Heart right ventricle (tissue), 16 donors: Measurements from ENCODE around the gene CSNK1D. TPM values are rescaled to one million over a fixed set of nuclear protein-coding genes. Genes with fewer than 3 reads are reported as not detected.
A peak's percentile ranks its signal among the peaks of the same experiment; 100 is the strongest.

ENCODE experiments used
- ATAC-seq, 8 donors: fragments of 200-7000 bp; cut with Tn5 transposase; one replicate each; pipeline ENCODE4 v1.9.1; 2020; ENCODE audit warnings: mild to moderate bottlenecking in 8 of 8, moderate library complexity in 8 of 8, moderate number of reproducible peaks in 1 of 8
- DNase-seq, 2 donors: peaks; one replicate each; pipeline ENCODE4 v3.0.0-alpha.2; 2020
- H3K27ac ChIP-seq, 10 donors: fragments of 200-600 bp; sonication (generic) in 2 of 10; one replicate each; pipeline versions ENCODE4 v1.5.0 to v1.8.0; 2020 to 2022; ENCODE audit warnings: mild to moderate bottlenecking in 3 of 10
- H3K27me3 ChIP-seq, 7 donors: fragments of 200-600 bp; one replicate each; pipeline ENCODE4 v1.8.0; 2021 to 2022; ENCODE audit warnings: mild to moderate bottlenecking in 2 of 7
- H3K36me3 ChIP-seq, 9 donors: fragments of 200-600 bp; sonication (generic) in 1 of 9; one replicate each; pipeline versions ENCODE4 v1.5.0 to v1.8.0; 2020 to 2022; ENCODE audit warnings: mild to moderate bottlenecking in 2 of 9
- H3K4me1 ChIP-seq, 9 donors: fragments of 200-600 bp; sonication (generic) in 1 of 9; one replicate each; pipeline versions ENCODE4 v1.5.0 to v1.8.0; 2020 to 2022; ENCODE audit warnings: mild to moderate bottlenecking in 4 of 9
- H3K4me3 ChIP-seq, 10 donors: fragments of 200-600 bp; sonication (generic) in 2 of 10; one replicate each; pipeline versions ENCODE4 v1.5.0 to v1.8.0; 2020 to 2022; ENCODE audit warnings: mild to moderate bottlenecking in 7 of 10, moderate library complexity in 2 of 10
- H3K9me3 ChIP-seq, 11 donors: fragments of 200-600 bp in 10 of 11; sonication (generic) in 2 of 11; one replicate each; pipeline versions ENCODE4 v1.5.0 to v1.8.0; 2013 to 2022; ENCODE audit warnings: mild to moderate bottlenecking in 2 of 11, control low read depth in 1 of 11, moderate library complexity in 1 of 11
- WGBS, 2 donors: extraction: QIAGEN DNeasy Blood & Tissue Kit; methylation state at CpG; one replicate each; pipeline ENCODE4 v1.1.7; 2013; ENCODE audit warnings: inconsistent platforms in 1 of 2; 5-methylcytosine and 5-hydroxymethylcytosine counted together
- intact Hi-C, 10 donors: fragments of 100-400 bp; cut with DNase I; formaldehyde crosslinking; loops; one replicate each; pipeline versions ENCODE4 v1.11.1 to v1.14.2; 2022
- polyA plus RNA-seq, 2 donors: library from polyadenylated mRNA; stranded (reverse); fragments of 200-250 nt; gene quantifications; one replicate each; pipeline ENCODE4 v1.2.3, GENCODE V29; 2013
- total RNA-seq, 10 donors: library from RNA; stranded (reverse); fragmentation: NEBNext Ultra II Directional in 3 of 10; extraction: Animal tissue kit (Norgen Biotek cat#: 25700) in 3 of 10; gene quantifications; one replicate each; pipeline versions ENCODE4 v1.2.1 to v1.2.4, GENCODE V29; 2021 to 2023
- TF ChIP-seq, protein P1 (sequence below), 9 donors: fragments of 200-600 bp; sonication (generic) in 2 of 9; IDR thresholded peaks; one replicate each; pipeline versions ENCODE4 v1.5.0 to v1.8.0; 2021 to 2022; ENCODE audit warnings: antibody characterized with exemption in 9 of 9, mild to moderate bottlenecking in 5 of 9, moderate library complexity in 1 of 9
- donor health status: Arrhythmogenic right ventricular cardiomyopathy.
- donor health status: ischemic (EF 13 %, LVEDD 7.1; RV severe dilation, severe dysfunction).
- donor health status: healthy with polysubstance abuse.
- donor health status: DM: no; HTN: yes; CAD: no.
- donor health status: DM: no; HTN: no; CAD: no.
- donor health status: ischemic (EF 25% LVEDD 6.9; RV normal size, moderate dysfunction).
- donor health status: ischemic (EF 25% LVEDD 5.7; RV mildly dilated, moderate dysfunction).
- donor health status: healthy.
- donor health status: DM: yes; HTN: yes; CAD: no.
- donor health status: Ischemic cardiomyopathy.
- donor health status: ischemic (EF 35%, LVEDD 5.7; RV mildly dilated, moderate dysfunction).
- donor health status: nonischemic (EF 11% LVEDD 7.7; RV severe dilation, severe dysfunction).
- donor health status: DM: yes; HTN: yes; CAD: no.
- donor health status: PGD.
- donor health status: ischemic (EF 29% LVEDD 5.4; RV normal size, mild dysfunction).
- donor health status: nonischemic (EF 23%, LVEDD 6.1; RV moderate dilation, normal function).

Gene CSNK1D
- total and polyA plus RNA-seq, 12 donors: 54.4 to 72.7 (median 66.8) TPM

DNA sequence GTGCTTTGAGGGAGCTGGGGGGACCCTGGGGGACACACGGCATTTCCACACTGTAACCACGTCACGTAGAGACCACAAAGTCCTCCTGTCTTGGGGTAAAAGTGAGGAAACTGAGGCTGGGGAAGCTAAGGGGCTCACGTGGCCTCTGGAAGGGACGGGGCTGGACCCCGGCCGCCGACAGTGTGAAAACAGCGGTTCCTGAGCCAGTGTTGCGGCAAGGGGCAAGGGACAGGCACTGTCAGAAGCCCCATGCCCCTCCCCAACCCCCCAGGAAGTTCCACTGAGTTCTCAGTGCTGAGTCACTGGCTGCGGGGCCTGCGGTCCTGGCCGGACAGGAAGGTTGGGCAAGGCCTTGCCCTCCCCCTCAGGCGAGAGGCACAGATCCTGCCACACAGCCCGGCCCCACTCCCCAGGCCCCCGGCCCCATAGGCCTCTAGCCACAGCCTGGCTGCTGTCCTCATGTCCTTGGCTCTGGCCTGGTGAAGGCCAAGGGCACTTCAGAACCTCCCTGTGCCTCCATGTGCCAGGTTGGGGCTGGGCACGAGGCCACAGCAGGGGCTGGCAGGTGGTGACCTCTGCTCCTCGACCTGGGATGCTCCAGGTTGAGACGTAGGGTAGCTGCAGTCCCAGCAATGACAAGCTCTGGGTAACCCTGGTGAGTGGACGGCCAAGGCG, 55.8 kb downstream of the CSNK1D start:
- intact Hi-C loops: no loop called here
- Histone ChIP-seq H3K27me3 (no peaks in the 10 kb centered on the region), H3K4me1 (peaks cover 7 to 64% (median 24%) of the 10 kb centered on the region in 9 donors), H3K27ac (peak overlapping the region in 7 of 10 donors; percentile 36 to 96 (median 77)), H3K36me3 (no peaks in the 10 kb centered on the region), H3K4me3 (peak overlapping the region in 1 of 10 donors; percentile 28), H3K9me3 (no peaks in the 10 kb centered on the region)
- WGBS, 2 donors: 74 to 77% methylated on average over 21 of the region's 21 CpGs
- ATAC-seq: peak in 7 of 8 donors; percentile 9 to 50 (median 38)
- TF ChIP-seq, protein P1, sequence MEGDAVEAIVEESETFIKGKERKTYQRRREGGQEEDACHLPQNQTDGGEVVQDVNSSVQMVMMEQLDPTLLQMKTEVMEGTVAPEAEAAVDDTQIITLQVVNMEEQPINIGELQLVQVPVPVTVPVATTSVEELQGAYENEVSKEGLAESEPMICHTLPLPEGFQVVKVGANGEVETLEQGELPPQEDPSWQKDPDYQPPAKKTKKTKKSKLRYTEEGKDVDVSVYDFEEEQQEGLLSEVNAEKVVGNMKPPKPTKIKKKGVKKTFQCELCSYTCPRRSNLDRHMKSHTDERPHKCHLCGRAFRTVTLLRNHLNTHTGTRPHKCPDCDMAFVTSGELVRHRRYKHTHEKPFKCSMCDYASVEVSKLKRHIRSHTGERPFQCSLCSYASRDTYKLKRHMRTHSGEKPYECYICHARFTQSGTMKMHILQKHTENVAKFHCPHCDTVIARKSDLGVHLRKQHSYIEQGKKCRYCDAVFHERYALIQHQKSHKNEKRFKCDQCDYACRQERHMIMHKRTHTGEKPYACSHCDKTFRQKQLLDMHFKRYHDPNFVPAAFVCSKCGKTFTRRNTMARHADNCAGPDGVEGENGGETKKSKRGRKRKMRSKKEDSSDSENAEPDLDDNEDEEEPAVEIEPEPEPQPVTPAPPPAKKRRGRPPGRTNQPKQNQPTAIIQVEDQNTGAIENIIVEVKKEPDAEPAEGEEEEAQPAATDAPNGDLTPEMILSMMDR (IDR thresholded peaks at IDR 0.05): no peak
- DNase-seq: peak; percentile 51 to 59

DNA sequence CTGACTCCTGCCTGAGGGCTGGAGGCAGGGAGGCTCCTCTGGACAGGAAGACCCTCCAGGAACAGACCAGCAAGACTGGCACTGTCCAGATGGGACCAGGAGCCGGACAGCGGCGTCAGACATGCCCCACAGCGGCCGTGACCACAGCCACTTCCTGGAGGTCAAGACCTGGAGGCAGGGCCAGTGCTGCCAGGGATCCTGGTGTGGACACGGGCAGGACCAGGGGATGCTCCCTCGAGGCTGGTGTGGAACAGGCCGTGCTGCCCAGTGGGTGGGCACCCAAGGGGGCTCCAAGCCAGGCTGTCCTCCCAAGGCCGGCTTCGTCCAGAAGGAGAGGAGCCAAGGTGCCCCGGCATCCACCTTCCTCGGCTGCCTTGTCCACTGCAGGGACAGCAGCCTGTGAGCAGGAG, 56.4 kb downstream of the CSNK1D start:
- peak overlapping the region in 1 of 10 donors; percentile 28 for H3K4me3 ChIP-seq
- DNase-seq (peak in 1 of 2 donors; percentile 24), ATAC-seq (peak in 4 of 8 donors; percentile 6 to 21 (median 18))
- no peaks in the 10 kb centered on the region for H3K9me3 ChIP-seq
- TF ChIP-seq, protein P1 (IDR thresholded peaks at IDR 0.05): no peak
- H3K4me1 ChIP-seq: peaks cover 7 to 65% (median 24%) of the 10 kb centered on the region in 9 donors
- intact Hi-C loops: no loop called here
- peak overlapping the region in 9 of 10 donors; percentile 11 to 96 (median 74) for H3K27ac ChIP-seq
- H3K36me3 ChIP-seq: no peaks in the 10 kb centered on the region
- no peaks in the 10 kb centered on the region for H3K27me3 ChIP-seq
- WGBS, 2 donors: 68 to 76% methylated on average over 12 of the region's 12 CpGs

DNA sequence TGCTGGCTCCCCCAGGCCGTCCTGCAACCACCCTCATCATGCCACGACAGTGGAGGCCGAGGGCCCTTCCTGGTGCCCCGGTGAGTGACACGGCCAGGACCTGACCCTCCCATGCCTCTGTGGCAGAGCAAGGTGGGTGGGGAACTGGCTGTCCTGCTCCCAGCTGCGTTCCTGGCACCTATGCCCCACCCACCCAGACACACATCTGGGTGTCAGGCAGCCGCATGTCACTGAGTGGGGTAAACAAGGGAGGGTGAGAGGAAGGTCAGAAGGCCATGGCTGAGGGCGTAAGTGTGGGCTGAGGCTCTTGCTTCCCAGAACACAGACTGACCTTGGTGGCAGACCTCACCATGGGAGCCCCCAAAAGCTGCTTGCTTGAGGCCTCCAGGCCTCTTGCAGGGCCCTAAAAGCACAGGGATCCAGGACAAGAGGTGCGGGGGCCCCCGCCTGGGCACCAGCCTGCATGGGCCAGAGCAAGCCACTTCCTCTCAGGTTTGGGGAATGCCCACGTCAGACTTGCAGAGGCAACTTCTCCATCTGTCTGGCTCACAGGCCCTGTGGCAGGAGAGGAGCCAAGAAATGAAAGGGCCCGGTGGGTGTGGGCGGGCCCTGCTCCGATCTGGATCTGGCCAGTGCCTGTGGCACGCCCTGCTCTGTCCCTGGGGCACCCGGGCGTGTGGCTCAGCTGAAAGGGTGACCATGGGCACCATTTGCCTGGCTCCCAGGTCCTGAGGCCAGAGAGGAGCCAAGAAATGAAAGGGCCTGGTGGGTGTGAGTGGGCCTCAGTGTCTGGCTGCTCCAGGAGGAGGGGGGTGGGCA, 57.0 kb downstream of the CSNK1D start:
- H3K4me1 ChIP-seq: peaks cover 11 to 72% (median 30%) of the 10 kb centered on the region in 9 donors
- intact Hi-C loops: no loop called here
- ATAC-seq (peak; percentile 40 to 83 (median 62)), DNase-seq (peak; percentile 61)
- H3K27me3 ChIP-seq: no peaks in the 10 kb centered on the region
- no peaks in the 10 kb centered on the region for H3K9me3 ChIP-seq
- 52 to 66% methylated on average over 17 of the region's 17 CpGs for WGBS, 2 donors
- no peaks in the 10 kb centered on the region for H3K36me3 ChIP-seq
- TF ChIP-seq, protein P1 (IDR thresholded peaks at IDR 0.05): no peak
- H3K4me3 ChIP-seq: peak overlapping the region in 1 of 10 donors; percentile 28
- peak overlapping the region; percentile 11 to 96 (median 73) for H3K27ac ChIP-seq

DNA sequence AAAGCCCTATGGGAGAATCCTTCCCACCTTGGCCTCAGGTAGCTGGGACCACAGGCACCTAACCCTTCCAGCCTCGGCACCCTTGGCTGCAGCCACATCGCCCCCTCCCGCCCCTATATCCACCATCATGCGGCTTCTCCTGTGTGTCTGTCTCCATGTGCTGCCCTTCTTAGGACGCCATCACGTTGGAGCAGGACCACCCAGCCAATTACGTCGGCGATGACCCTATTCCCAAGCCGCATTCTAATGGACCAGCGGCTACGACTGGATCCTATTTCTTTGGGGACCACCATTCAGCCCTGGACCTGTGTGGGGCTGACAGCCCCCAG, 57.6 kb downstream of the CSNK1D start:
- Histone ChIP-seq H3K27me3 (no peaks in the 10 kb centered on the region), H3K27ac (peak overlapping the region in 8 of 10 donors; percentile 29 to 96 (median 76)), H3K36me3 (no peaks in the 10 kb centered on the region), H3K4me3 (peak overlapping the region in 1 of 10 donors; percentile 28), H3K9me3 (no peaks in the 10 kb centered on the region), H3K4me1 (peaks cover 11 to 75% (median 32%) of the 10 kb centered on the region in 9 donors)
- ATAC-seq: no peak
- WGBS, 2 donors: 90 to 93% methylated on average over 12 of the region's 12 CpGs
- no peak for DNase-seq
- TF ChIP-seq, protein P1 (IDR thresholded peaks at IDR 0.05): no peak
- intact Hi-C loops: no loop called here
